Measurements from ENCODE around the gene THSD7A.

Gene THSD7A

DNA sequence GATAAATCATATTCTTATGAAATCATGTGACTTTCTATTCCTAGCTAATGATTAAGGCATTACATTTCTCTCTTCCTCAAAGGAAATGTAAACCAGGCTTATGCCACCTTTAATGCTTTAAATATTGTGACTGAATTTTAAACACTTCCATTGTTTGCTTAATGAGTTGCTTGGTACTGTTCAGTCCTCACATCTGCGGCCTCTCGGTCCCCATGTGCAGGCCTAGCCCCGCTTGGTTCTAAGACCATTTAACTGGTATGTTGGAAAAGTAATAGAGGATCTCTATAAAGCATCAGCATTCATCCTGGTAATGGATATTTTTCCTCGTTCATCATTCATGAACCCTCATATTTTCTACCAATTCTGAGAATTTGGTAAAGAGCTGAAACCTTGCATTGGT is 27.4 kb downstream of the THSD7A start:
- no peak for DNase-seq (ENCODE audit: low spot score)
- CTCF ChIA-PET = interaction anchor here (0.6 kb wide), 1 partner anchor 672 kb away, joined by 4 read pairs; no protein-coding TSS in a partner anchor
- TF ChIP-seq, protein P1, sequence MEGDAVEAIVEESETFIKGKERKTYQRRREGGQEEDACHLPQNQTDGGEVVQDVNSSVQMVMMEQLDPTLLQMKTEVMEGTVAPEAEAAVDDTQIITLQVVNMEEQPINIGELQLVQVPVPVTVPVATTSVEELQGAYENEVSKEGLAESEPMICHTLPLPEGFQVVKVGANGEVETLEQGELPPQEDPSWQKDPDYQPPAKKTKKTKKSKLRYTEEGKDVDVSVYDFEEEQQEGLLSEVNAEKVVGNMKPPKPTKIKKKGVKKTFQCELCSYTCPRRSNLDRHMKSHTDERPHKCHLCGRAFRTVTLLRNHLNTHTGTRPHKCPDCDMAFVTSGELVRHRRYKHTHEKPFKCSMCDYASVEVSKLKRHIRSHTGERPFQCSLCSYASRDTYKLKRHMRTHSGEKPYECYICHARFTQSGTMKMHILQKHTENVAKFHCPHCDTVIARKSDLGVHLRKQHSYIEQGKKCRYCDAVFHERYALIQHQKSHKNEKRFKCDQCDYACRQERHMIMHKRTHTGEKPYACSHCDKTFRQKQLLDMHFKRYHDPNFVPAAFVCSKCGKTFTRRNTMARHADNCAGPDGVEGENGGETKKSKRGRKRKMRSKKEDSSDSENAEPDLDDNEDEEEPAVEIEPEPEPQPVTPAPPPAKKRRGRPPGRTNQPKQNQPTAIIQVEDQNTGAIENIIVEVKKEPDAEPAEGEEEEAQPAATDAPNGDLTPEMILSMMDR (conservative IDR thresholded peaks at IDR 0.05; ENCODE audit: low read depth) = no peak
- POLR2A ChIA-PET (ENCODE audit: low non-redundant PET) = no interaction called here
- H3K27ac ChIP-seq = no peak overlapping the region

DNA sequence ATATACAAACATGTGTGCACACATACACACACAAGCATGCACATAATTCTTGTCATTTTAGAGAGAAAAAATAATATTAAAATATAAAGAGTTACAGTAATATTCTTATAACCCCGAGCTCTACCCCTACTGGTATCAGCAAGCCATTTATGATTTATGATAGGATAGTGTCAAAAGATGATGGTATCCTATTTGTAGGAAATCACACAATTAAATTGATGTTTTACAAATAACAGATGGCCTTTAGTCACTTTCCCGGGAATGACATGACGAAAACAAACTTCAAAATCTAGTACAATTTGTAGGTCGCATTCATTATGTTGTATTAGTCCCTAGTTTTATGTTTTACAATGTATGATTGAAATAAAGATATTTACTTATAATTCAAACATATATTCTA is 36.8 kb downstream of the THSD7A start:
- H3K27ac ChIP-seq = no peak overlapping the region
- DNase-seq (ENCODE audit: low spot score) = no peak
- TF ChIP-seq, protein P1 (conservative IDR thresholded peaks at IDR 0.05; ENCODE audit: low read depth) = no peak
- ChIA-PET POLR2A (ENCODE audit: low non-redundant PET) (no interaction called here), CTCF (no interaction called here)

DNA sequence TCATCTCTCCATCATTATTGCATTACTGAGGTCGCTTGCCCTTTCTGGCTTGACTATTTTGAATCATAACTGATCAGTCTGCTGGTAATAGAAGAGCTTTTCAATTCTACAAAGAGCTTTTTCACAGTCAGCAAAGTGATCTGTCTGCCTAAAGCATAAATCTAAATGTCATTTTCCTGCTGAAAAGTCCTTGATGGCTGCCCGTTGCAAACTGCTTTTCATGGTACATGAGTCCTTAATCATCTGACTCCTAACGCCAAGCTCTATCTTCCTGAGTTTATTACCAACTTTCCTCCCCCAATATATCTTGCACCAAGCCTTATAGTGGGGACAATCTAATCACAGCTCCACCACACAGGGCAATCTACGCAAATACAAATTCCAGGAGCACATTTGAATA is 39.8 kb downstream of the THSD7A start:
- CTCF ChIA-PET = no interaction called here
- TF ChIP-seq, protein P1 (conservative IDR thresholded peaks at IDR 0.05; ENCODE audit: low read depth) = no peak
- no peak for DNase-seq (ENCODE audit: low spot score)
- POLR2A ChIA-PET (ENCODE audit: low non-redundant PET) = no interaction called here
- H3K27ac ChIP-seq = no peak overlapping the region

DNA sequence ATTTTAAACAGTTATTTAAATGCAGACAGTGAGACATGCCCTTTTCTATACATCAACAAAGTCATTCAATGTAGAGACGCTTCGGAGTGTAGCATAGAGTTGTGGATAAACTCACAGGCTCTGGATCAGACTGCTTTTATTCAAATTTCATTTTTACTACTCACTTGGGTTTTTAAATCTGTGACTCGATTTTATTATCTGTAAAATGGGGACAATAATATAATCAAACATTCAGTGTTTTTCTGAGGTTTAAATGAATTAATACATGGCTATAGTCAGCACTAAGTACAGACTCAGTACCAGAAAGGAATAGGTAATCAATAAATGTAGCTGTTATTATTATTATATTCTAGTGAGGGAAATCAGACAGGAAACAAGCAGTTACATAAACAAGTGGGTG is 43.4 kb downstream of the THSD7A start:
- POLR2A ChIA-PET (ENCODE audit: low non-redundant PET) = no interaction called here
- no peak for DNase-seq (ENCODE audit: low spot score)
- CTCF ChIA-PET = no interaction called here
- TF ChIP-seq, protein P1 (conservative IDR thresholded peaks at IDR 0.05; ENCODE audit: low read depth) = no peak
- H3K27ac ChIP-seq = no peak overlapping the region

DNA sequence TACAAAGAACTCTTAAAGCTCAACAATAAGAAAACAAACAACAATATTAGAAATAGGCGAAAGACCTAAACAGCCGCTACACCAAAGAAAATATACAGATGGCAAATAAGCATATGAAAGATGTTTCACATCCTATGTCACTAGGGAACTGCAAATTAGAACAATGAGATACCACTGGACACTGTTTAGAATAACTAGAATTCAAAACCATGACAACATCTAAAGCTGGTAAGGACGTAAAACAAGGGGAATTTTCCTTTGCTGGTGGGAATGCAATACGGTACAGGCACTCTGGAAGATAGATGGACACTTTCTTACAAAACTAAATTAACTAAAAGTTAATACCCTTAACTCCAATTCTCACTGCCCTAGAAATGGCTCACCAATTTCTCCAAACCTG is 44.5 kb downstream of the THSD7A start:
- no peak overlapping the region for H3K27ac ChIP-seq
- TF ChIP-seq, protein P1 (conservative IDR thresholded peaks at IDR 0.05; ENCODE audit: low read depth) = no peak
- ChIA-PET POLR2A (ENCODE audit: low non-redundant PET) (no interaction called here), CTCF (no interaction called here)
- DNase-seq (ENCODE audit: low spot score) = no peak

DNA sequence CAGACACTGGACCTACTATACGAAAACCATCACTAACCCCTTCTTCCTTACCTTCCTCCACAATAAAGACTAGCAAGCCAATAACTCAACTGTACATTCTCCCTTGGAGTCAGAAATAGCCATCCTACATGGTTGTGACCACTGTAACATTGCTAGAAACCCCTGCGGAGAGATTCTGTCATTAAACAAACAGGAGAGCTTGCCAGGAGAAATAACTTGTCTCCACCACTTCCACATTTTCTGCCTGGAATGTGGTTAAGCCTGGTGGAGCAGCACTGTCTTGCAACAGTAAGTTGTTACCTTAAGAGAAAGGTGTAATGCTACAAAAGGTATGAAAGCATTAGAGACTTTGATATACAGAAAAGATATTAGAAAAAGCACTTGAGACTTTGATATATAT is 45.8 kb downstream of the THSD7A start:
- H3K27ac ChIP-seq = no peak overlapping the region
- POLR2A ChIA-PET (ENCODE audit: low non-redundant PET) = no interaction called here
- TF ChIP-seq, protein P1 (conservative IDR thresholded peaks at IDR 0.05; ENCODE audit: low read depth) = no peak
- DNase-seq (ENCODE audit: low spot score) = peak; percentile 0
- CTCF ChIA-PET = interaction anchor here (0.7 kb wide), 1 partner anchor 274 kb away, joined by 3 read pairs; no protein-coding TSS in a partner anchor
